ENCODE results near the gene CGNL1.

The CGNL1 gene

DNA sequence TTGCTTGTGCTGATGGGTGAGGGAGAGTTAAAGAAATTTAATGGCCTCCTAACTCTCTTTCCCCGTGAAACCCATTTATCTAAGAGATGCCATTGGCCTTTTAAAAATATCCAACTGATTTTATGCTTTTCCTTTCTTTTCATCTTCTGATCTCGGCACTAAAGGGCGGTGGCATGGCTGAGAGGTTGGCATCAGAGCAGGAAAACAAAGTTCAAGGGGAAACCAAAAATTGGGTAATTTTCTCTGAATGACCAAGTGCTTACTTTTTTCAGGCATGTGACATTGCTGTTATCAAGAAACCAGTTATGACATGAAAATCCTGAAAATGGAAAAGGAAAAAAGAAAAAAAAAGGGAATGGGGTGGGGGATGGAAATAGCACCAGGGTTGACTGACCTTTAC, 3.2 kb downstream of the CGNL1 start:
- Histone ChIP-seq H3K36me3 (replicated peaks; ENCODE audit: low read depth, low read length) (no peaks in the 10 kb centered on the region), H2AFZ (ENCODE audit: low read depth, low read length) (no peak overlapping the region), H3K27ac (ENCODE audit: low read length) (no peak overlapping the region), H3K79me2 (ENCODE audit: low read length) (no peaks in the 10 kb centered on the region), H4K20me1 (ENCODE audit: insufficient read depth, low read length) (no peaks in the 10 kb centered on the region), H3K27me3 (ENCODE audit: low read depth, low read length) (no peaks in the 10 kb centered on the region), H3K9me3 (ENCODE audit: insufficient read depth, low read length) (no peaks in the 10 kb centered on the region), H3K4me1 (ENCODE audit: low read length) (peaks cover 5% of the 10 kb centered on the region), H3K4me3 (ENCODE audit: low read length) (no peak overlapping the region), H3K9ac (ENCODE audit: low read length) (no peak overlapping the region), H3K4me2 (ENCODE audit: low read length) (no peak overlapping the region)
- TF ChIP-seq, protein P1, sequence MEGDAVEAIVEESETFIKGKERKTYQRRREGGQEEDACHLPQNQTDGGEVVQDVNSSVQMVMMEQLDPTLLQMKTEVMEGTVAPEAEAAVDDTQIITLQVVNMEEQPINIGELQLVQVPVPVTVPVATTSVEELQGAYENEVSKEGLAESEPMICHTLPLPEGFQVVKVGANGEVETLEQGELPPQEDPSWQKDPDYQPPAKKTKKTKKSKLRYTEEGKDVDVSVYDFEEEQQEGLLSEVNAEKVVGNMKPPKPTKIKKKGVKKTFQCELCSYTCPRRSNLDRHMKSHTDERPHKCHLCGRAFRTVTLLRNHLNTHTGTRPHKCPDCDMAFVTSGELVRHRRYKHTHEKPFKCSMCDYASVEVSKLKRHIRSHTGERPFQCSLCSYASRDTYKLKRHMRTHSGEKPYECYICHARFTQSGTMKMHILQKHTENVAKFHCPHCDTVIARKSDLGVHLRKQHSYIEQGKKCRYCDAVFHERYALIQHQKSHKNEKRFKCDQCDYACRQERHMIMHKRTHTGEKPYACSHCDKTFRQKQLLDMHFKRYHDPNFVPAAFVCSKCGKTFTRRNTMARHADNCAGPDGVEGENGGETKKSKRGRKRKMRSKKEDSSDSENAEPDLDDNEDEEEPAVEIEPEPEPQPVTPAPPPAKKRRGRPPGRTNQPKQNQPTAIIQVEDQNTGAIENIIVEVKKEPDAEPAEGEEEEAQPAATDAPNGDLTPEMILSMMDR (IDR thresholded peaks at IDR 0.05; ENCODE audit: low read depth, low read length) = no peak

DNA sequence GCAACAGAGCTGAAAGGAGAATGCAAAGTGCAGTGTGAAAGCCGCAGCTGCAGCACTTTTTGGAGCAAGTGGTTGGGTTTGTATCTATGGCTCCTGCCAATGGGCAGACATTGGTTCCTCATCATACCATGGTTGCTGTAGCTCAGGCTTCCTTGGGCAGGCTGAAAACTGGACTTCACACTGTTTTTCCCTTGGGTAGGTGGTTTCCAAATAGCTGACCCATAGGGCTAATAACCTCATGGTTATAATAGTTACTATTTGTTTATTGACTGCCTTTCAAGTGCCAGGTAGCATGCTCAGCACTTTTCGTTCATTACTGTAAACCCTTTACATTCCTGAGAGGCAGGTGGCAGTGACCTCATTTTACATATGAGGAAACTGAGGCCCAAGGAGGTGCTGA, 4.5 kb downstream of the CGNL1 start:
- H4K20me1 ChIP-seq (ENCODE audit: insufficient read depth, low read length) = no peaks in the 10 kb centered on the region
- no peak overlapping the region for H3K4me3 ChIP-seq (ENCODE audit: low read length)
- no peak overlapping the region for H3K9ac ChIP-seq (ENCODE audit: low read length)
- TF ChIP-seq EZH2phosphoT487 (IDR thresholded peaks at IDR 0.05; ENCODE audit: low read depth) = no peak
- TF ChIP-seq, protein P1 (IDR thresholded peaks at IDR 0.05; ENCODE audit: low read depth, low read length) = no peak
- H3K27ac ChIP-seq (ENCODE audit: low read length) = no peak overlapping the region
- no peaks in the 10 kb centered on the region for H3K27me3 ChIP-seq (ENCODE audit: low read depth, low read length)
- H3K9me3 ChIP-seq (ENCODE audit: insufficient read depth, low read length) = no peaks in the 10 kb centered on the region
- no peak overlapping the region for H3K4me2 ChIP-seq (ENCODE audit: low read length)
- no peak overlapping the region for H2AFZ ChIP-seq (ENCODE audit: low read depth, low read length)
- no peaks in the 10 kb centered on the region for H3K79me2 ChIP-seq (ENCODE audit: low read length)
- no peaks in the 10 kb centered on the region for H3K36me3 ChIP-seq (replicated peaks; ENCODE audit: low read depth, low read length)
- H3K4me1 ChIP-seq (ENCODE audit: low read length) = peaks cover 5% of the 10 kb centered on the region

DNA sequence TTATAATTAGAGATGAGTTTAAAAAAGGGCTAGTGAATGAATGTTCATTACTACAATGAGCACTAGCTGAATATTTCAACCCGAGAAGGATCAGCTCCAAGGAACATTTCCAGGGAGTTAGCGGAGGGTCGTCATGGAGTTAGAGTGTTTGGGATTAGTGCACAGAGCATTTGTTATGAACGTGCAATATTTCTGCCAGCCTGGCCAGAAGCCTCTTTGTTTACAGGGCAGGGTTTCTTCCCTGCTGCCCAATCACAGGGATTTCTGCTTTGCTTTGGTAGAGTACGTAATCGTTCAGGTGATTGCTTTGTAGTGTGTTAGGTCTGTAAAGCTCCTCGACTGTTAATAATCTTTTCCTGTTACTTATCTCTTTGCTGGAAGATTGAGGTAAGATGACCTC, 5.9 kb downstream of the CGNL1 start:
- Histone ChIP-seq H3K4me2 (ENCODE audit: low read length) (no peak overlapping the region), H4K20me1 (ENCODE audit: insufficient read depth, low read length) (no peaks in the 10 kb centered on the region), H3K4me1 (ENCODE audit: low read length) (peaks cover 5% of the 10 kb centered on the region), H3K36me3 (replicated peaks; ENCODE audit: low read depth, low read length) (no peaks in the 10 kb centered on the region), H3K9ac (ENCODE audit: low read length) (no peak overlapping the region), H3K9me3 (ENCODE audit: insufficient read depth, low read length) (no peaks in the 10 kb centered on the region), H2AFZ (ENCODE audit: low read depth, low read length) (no peak overlapping the region), H3K79me2 (ENCODE audit: low read length) (no peaks in the 10 kb centered on the region), H3K27ac (ENCODE audit: low read length) (no peak overlapping the region), H3K27me3 (ENCODE audit: low read depth, low read length) (no peaks in the 10 kb centered on the region), H3K4me3 (ENCODE audit: low read length) (no peak overlapping the region)
- no peak for TF ChIP-seq EZH2phosphoT487 (IDR thresholded peaks at IDR 0.05; ENCODE audit: low read depth)
- TF ChIP-seq, protein P1 (IDR thresholded peaks at IDR 0.05; ENCODE audit: low read depth, low read length) = no peak

DNA sequence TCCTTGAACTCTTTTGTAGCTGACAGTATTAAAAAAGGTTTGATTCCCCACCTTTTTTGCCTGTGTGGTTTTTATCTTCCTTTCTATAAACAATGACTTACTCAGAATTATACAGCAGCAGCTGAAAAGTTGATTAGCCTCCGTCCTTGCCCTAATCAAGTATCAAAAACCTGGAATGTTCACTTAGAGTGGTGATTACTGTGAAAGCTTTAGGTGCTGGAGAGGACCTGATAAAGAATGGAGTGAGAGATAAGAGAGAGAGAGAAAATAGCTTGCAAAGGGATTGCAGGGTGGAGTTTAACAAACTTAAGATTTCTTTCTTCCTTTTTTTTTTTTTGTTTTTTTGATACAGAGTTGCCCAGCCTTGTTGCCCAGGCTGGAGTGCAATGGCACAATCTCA, 6.7 kb downstream of the CGNL1 start:
- H3K4me2 ChIP-seq (ENCODE audit: low read length) = no peak overlapping the region
- peaks cover 5% of the 10 kb centered on the region for H3K4me1 ChIP-seq (ENCODE audit: low read length)
- H3K79me2 ChIP-seq (ENCODE audit: low read length) = no peaks in the 10 kb centered on the region
- no peak overlapping the region for H2AFZ ChIP-seq (ENCODE audit: low read depth, low read length)
- no peak for TF ChIP-seq EZH2phosphoT487 (IDR thresholded peaks at IDR 0.05; ENCODE audit: low read depth)
- TF ChIP-seq, protein P1 (IDR thresholded peaks at IDR 0.05; ENCODE audit: low read depth, low read length) = no peak
- H3K9ac ChIP-seq (ENCODE audit: low read length) = no peak overlapping the region
- H3K36me3 ChIP-seq (replicated peaks; ENCODE audit: low read depth, low read length) = no peaks in the 10 kb centered on the region
- H3K9me3 ChIP-seq (ENCODE audit: insufficient read depth, low read length) = no peaks in the 10 kb centered on the region
- H3K4me3 ChIP-seq (ENCODE audit: low read length) = no peak overlapping the region
- H4K20me1 ChIP-seq (ENCODE audit: insufficient read depth, low read length) = no peaks in the 10 kb centered on the region
- no peaks in the 10 kb centered on the region for H3K27me3 ChIP-seq (ENCODE audit: low read depth, low read length)
- no peak overlapping the region for H3K27ac ChIP-seq (ENCODE audit: low read length)

All from OCI-LY3 (cell line).